ENCODE data around the gene MTMR10. TPM values are rescaled to one million over a fixed set of nuclear protein-coding genes. Genes with fewer than 3 reads are reported as not detected.

MTMR10 gene
- total RNA-seq, 2 donors from 2014 or later: 12.4 to 16.2 TPM

- H3K27ac Mint-ChIP-seq: no peak overlapping the region
- H3K4me3 ChIP-seq (ENCODE audit: low read length): no peak overlapping the region
- no peaks in the 10 kb centered on the region for H3K9me3 ChIP-seq (ENCODE audit: control insufficient read depth, low read length)
- no peaks in the 10 kb centered on the region for H3K27me3 ChIP-seq (ENCODE audit: control insufficient read depth, insufficient read depth, low read length, poor library complexity, severe bottlenecking)
- no peaks in the 10 kb centered on the region for H3K27me3 Mint-ChIP-seq (ENCODE audit: insufficient read depth)
- TF ChIP-seq, protein P1, sequence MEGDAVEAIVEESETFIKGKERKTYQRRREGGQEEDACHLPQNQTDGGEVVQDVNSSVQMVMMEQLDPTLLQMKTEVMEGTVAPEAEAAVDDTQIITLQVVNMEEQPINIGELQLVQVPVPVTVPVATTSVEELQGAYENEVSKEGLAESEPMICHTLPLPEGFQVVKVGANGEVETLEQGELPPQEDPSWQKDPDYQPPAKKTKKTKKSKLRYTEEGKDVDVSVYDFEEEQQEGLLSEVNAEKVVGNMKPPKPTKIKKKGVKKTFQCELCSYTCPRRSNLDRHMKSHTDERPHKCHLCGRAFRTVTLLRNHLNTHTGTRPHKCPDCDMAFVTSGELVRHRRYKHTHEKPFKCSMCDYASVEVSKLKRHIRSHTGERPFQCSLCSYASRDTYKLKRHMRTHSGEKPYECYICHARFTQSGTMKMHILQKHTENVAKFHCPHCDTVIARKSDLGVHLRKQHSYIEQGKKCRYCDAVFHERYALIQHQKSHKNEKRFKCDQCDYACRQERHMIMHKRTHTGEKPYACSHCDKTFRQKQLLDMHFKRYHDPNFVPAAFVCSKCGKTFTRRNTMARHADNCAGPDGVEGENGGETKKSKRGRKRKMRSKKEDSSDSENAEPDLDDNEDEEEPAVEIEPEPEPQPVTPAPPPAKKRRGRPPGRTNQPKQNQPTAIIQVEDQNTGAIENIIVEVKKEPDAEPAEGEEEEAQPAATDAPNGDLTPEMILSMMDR (conservative IDR thresholded peaks at IDR 0.05): peak; percentile 22
- no peaks in the 10 kb centered on the region for H3K36me3 ChIP-seq (ENCODE audit: control insufficient read depth, insufficient read depth, low read length)
- no peaks in the 10 kb centered on the region for H3K36me3 Mint-ChIP-seq (ENCODE audit: low read depth)
- H3K4me3 Mint-ChIP-seq: no peak overlapping the region
- H3K4me1 Mint-ChIP-seq: peaks cover 18% of the 10 kb centered on the region
- no peak for DNase-seq
- H3K27ac ChIP-seq (ENCODE audit: low read depth, low read length): no peak overlapping the region
- H3K9me3 Mint-ChIP-seq: no peaks in the 10 kb centered on the region
- peaks cover 8% of the 10 kb centered on the region for H3K4me1 ChIP-seq (ENCODE audit: control insufficient read depth, insufficient read depth, low read length)
- no peak overlapping the region for H3K9ac ChIP-seq (ENCODE audit: extremely low read depth, low read length, poor library complexity, severe bottlenecking)
- 93 to 97% methylated on average over 3 to 8 of the region's 8 CpGs for WGBS, 2 experiments (ENCODE audit: insufficient coverage in 1 of 2, insufficient read length in 1 of 2)
These were observed 36.6 kb upstream of the MTMR10 start for GRCh38 chr15:31027910-31028578.

GRCh38 chr15:31025996-31026395 lies 34.6 kb upstream of the MTMR10 start:
- Histone ChIP-seq H3K9ac (ENCODE audit: extremely low read depth, low read length, poor library complexity, severe bottlenecking) (no peak overlapping the region), H3K27me3 (ENCODE audit: control insufficient read depth, insufficient read depth, low read length, poor library complexity, severe bottlenecking) (no peaks in the 10 kb centered on the region), H3K9me3 (ENCODE audit: control insufficient read depth, low read length) (no peaks in the 10 kb centered on the region), H3K27ac (ENCODE audit: low read depth, low read length) (no peak overlapping the region), H3K4me3 (ENCODE audit: low read length) (no peak overlapping the region), H3K4me1 (ENCODE audit: control insufficient read depth, insufficient read depth, low read length) (peaks cover 8% of the 10 kb centered on the region), H3K36me3 (ENCODE audit: control insufficient read depth, insufficient read depth, low read length) (no peaks in the 10 kb centered on the region)
- 95% methylated on average over 23 to 25 of the region's 25 CpGs for WGBS, 2 experiments (ENCODE audit: insufficient coverage in 1 of 2, insufficient read length in 1 of 2)
- H3K27me3 Mint-ChIP-seq (ENCODE audit: insufficient read depth): no peaks in the 10 kb centered on the region
- DNase-seq: no peak
- no peaks in the 10 kb centered on the region for H3K9me3 Mint-ChIP-seq
- no peaks in the 10 kb centered on the region for H3K36me3 Mint-ChIP-seq (ENCODE audit: low read depth)
- H3K27ac Mint-ChIP-seq: no peak overlapping the region
- peaks cover 18% of the 10 kb centered on the region for H3K4me1 Mint-ChIP-seq
- H3K4me3 Mint-ChIP-seq: no peak overlapping the region
- TF ChIP-seq, protein P1 (conservative IDR thresholded peaks at IDR 0.05): no peak

DNA sequence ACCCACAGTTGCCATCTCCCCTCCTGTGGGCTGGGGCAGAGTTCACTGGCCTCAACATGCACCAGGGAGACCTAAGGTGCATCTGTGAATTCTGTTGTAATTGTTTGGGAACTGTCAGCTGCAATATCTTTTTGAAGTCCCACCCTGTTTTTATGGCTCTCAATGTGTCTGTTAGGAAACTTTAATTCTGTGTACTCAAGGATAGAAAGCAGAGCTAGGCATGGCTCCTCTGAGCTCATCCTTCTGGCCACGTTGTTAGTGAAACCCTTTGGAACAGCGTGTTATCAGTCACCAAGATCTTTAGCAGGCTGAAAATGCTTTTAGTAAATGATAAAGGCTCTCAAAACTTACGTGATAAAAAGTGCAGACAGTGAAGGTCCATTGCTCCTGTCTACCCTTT lies 33.6 kb upstream of the MTMR10 start:
- no peaks in the 10 kb centered on the region for H3K36me3 Mint-ChIP-seq (ENCODE audit: low read depth)
- H3K9me3 Mint-ChIP-seq: no peaks in the 10 kb centered on the region
- Histone ChIP-seq H3K27me3 (ENCODE audit: control insufficient read depth, insufficient read depth, low read length, poor library complexity, severe bottlenecking) (no peaks in the 10 kb centered on the region), H3K4me1 (ENCODE audit: control insufficient read depth, insufficient read depth, low read length) (peaks cover 8% of the 10 kb centered on the region), H3K36me3 (ENCODE audit: control insufficient read depth, insufficient read depth, low read length) (no peaks in the 10 kb centered on the region), H3K4me3 (ENCODE audit: low read length) (peak overlapping the region; percentile 47), H3K27ac (ENCODE audit: low read depth, low read length) (no peak overlapping the region), H3K9me3 (ENCODE audit: control insufficient read depth, low read length) (no peaks in the 10 kb centered on the region), H3K9ac (ENCODE audit: extremely low read depth, low read length, poor library complexity, severe bottlenecking) (no peak overlapping the region)
- peak overlapping the region; percentile 82 for H3K27ac Mint-ChIP-seq
- no peak for DNase-seq
- peaks cover 18% of the 10 kb centered on the region for H3K4me1 Mint-ChIP-seq
- no peaks in the 10 kb centered on the region for H3K27me3 Mint-ChIP-seq (ENCODE audit: insufficient read depth)
- TF ChIP-seq, protein P1 (conservative IDR thresholded peaks at IDR 0.05): no peak
- 76 to 87% methylated on average over 3 of the region's 3 CpGs for WGBS, 2 experiments (ENCODE audit: insufficient coverage in 1 of 2, insufficient read length in 1 of 2)
- no peak overlapping the region for H3K4me3 Mint-ChIP-seq
